ENCODE results near the gene ALDH1A1. TPM values are rescaled to one million over a fixed set of nuclear protein-coding genes. Genes with fewer than 3 reads are reported as not detected.

ALDH1A1 gene
- total RNA-seq, 1 donor from 2014 or later, result 43.9 TPM

DNA sequence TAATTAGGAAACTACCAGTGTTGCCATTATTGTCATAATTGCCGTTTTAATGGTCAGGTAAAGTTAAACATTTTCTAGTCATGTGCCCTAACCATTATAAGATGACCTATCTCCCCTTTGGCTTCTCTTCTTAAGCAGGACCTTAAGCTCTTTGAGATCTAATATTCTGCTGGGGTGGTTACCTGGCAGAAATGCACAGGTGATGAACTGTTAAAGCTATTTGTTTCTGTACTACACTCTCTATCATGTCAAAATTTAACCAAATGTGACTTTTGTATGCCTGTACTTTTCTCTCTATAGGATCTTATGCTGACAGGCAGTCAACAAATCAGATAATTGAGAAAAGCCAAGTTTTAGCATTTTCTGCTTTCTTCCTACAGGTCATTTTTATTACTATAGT lies 23.3 kb downstream of the ALDH1A1 start:
- intact Hi-C loops (cut with DNase I), result no loop called here

DNA sequence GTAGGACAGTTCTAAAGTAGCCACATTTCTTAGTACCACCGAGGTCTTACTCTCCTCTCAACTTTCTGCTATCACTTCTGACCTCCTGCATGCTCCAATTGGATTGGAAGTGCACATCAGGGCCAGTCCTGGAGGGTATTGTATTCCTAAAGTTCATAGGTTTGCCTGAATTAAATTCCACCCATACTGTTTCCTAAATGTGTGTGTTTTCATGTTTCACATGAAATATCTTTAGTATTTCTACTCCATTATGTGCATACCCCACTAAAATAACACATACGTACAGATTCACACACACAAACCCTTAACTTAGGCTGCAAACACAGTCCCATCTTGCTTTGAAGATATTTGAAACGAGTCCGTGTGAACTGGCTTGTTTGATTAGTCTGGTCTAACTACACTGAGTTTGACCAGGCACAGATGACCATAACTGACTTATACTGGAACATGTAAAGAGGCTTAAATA lies 24.8 kb downstream of the ALDH1A1 start:
- peaks cover 3 to 47% of the 10 kb centered on the region in 2 donors for H3K36me3 ChIP-seq
- H3K4me1 ChIP-seq, result peaks cover 0 to 2% of the 10 kb centered on the region in 2 donors
- H3K4me3 ChIP-seq, result no peak overlapping the region
- intact Hi-C loops (cut with DNase I), result no loop called here
- TF ChIP-seq, protein P1, sequence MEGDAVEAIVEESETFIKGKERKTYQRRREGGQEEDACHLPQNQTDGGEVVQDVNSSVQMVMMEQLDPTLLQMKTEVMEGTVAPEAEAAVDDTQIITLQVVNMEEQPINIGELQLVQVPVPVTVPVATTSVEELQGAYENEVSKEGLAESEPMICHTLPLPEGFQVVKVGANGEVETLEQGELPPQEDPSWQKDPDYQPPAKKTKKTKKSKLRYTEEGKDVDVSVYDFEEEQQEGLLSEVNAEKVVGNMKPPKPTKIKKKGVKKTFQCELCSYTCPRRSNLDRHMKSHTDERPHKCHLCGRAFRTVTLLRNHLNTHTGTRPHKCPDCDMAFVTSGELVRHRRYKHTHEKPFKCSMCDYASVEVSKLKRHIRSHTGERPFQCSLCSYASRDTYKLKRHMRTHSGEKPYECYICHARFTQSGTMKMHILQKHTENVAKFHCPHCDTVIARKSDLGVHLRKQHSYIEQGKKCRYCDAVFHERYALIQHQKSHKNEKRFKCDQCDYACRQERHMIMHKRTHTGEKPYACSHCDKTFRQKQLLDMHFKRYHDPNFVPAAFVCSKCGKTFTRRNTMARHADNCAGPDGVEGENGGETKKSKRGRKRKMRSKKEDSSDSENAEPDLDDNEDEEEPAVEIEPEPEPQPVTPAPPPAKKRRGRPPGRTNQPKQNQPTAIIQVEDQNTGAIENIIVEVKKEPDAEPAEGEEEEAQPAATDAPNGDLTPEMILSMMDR (IDR thresholded peaks at IDR 0.05), result no peak
- no peak overlapping the region for H3K27ac ChIP-seq
- no peaks in the 10 kb centered on the region for H3K9me3 ChIP-seq
- DNase-seq (ENCODE audit: low spot score in 2 of 2), result no peak
- H3K27me3 ChIP-seq, result no peaks in the 10 kb centered on the region

More for the DNA sequence above, 23.3 kb downstream of the ALDH1A1 start:
- DNase-seq (ENCODE audit: low spot score in 2 of 2), result no peak
- no peak overlapping the region for H3K4me3 ChIP-seq
- H3K4me1 ChIP-seq, result peaks cover 0 to 4% of the 10 kb centered on the region in 2 donors
- H3K27me3 ChIP-seq, result no peaks in the 10 kb centered on the region
- peaks cover 3 to 37% of the 10 kb centered on the region in 2 donors for H3K36me3 ChIP-seq
- TF ChIP-seq, protein P1 (IDR thresholded peaks at IDR 0.05), result no peak
- H3K27ac ChIP-seq, result no peak overlapping the region
- no peaks in the 10 kb centered on the region for H3K9me3 ChIP-seq

DNA sequence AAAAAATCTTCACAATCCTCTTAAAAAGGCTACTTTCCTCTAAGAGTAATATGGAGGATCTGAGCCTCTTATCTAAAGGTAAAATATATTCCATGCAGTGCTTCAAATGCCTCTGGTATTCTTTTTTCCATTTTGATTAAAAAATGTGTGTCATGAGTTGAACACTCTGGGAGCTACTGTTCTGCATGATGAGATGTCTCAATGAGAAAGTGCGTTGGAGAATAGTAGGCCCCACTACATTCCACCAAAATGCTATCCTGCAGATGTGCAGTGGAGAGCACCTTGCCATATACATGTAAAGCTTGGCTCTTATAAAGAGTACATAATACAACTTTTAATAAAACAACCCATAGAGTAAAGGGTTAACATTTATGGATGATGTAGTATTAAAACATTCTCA lies 26.3 kb downstream of the ALDH1A1 start:
- intact Hi-C loops (cut with DNase I), result no loop called here
- H3K27ac ChIP-seq, result no peak overlapping the region
- no peaks in the 10 kb centered on the region for H3K9me3 ChIP-seq
- DNase-seq (ENCODE audit: low spot score in 2 of 2), result no peak
- TF ChIP-seq, protein P1 (IDR thresholded peaks at IDR 0.05), result no peak
- no peaks in the 10 kb centered on the region for H3K4me1 ChIP-seq
- H3K4me3 ChIP-seq, result no peak overlapping the region
- H3K36me3 ChIP-seq, result peaks cover 11 to 47% of the 10 kb centered on the region in 2 donors
- no peaks in the 10 kb centered on the region for H3K27me3 ChIP-seq

DNA sequence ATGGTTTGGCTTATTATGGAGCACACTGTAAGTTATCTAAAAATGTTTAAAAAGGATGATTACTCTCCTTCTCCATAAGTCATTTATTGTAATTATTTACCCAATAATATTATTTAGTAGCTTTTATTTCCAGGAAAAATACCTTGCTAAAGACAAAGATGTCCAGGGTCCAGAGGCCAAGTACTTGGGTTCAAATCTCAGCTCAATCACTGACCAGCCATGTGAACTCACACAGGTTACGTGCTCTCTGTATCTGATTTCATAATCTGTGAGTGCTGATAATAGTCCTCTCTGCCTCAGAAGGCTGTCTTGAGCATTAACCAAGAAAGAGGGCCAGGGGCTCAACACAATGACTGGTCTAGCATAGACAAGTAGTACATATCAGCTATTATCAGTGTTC lies 27.0 kb downstream of the ALDH1A1 start:
- TF ChIP-seq, protein P1 (IDR thresholded peaks at IDR 0.05), result no peak
- Histone ChIP-seq H3K9me3 (no peaks in the 10 kb centered on the region), H3K27ac (no peak overlapping the region), H3K4me1 (no peaks in the 10 kb centered on the region), H3K27me3 (no peaks in the 10 kb centered on the region), H3K36me3 (peaks cover 13 to 51% of the 10 kb centered on the region in 2 donors), H3K4me3 (no peak overlapping the region)
- no peak for DNase-seq (ENCODE audit: low spot score in 2 of 2)
- intact Hi-C loops (cut with DNase I), result no loop called here

DNA sequence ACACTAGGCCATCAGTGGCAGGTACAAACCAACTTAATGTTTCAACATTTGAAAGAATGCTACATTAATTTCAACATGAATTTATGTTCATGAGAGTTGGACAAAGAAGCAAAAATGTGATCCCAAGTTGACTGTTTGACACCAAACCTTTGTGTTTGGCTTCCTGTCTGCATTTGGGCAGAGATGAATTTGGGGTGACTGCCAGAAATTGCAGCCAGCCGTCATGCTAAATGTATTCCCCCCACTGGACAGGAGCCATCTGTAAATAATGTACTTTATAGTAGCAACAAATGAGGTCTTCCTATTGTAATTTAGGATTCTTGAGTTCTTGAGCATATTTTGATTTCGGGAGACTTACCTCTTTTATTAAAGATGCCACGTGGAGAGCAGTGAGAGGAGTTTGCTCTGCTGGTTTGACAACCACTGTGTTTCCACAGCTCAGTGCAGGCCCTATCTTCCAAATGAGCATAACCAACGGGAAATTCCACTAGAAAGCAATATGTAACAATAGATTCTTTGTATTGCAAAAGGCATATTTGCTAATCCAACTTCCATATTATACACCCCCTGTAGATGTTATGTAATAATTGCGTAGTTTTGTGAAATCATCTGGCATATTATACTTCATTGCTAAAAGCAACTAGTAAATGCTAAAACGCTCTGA lies 27.6 kb downstream of the ALDH1A1 start:
- H3K27ac ChIP-seq, result no peak overlapping the region

More for the DNA sequence above, 27.6 kb downstream of the ALDH1A1 start:
- no peaks in the 10 kb centered on the region for H3K9me3 ChIP-seq
- TF ChIP-seq, protein P1 (IDR thresholded peaks at IDR 0.05), result no peak
- DNase-seq (ENCODE audit: low spot score in 2 of 2), result no peak
- no peak overlapping the region for H3K4me3 ChIP-seq
- no peaks in the 10 kb centered on the region for H3K4me1 ChIP-seq
- H3K27me3 ChIP-seq, result no peaks in the 10 kb centered on the region
- intact Hi-C loops (cut with DNase I), result no loop called here
- H3K36me3 ChIP-seq, result peaks cover 16 to 48% of the 10 kb centered on the region in 2 donors
